KBM-7 (cell line): ENCODE measurements around the gene IVD.

Experiments used
- DNase-seq: peaks from one replicate; pipeline ENCODE4 v3.0.0-alpha.2; 2015
- in situ Hi-C: fragments of 300-500 bp; cut with MboI; formaldehyde crosslinking; loops from 2 replicates; pipeline ENCODE4 v1.14.3; 2020; ENCODE audit warnings: low sequenced_read_pairs, low pct_unique_long_range_greater_than_20kb, mixed read lengths

The IVD gene

GRCh38 chr15:40409366-40409765 lies 3.8 kb downstream of the IVD start:
- DNase-seq = no peak
- in situ Hi-C loops = no loop called here

- no peak for DNase-seq
- in situ Hi-C loops = no loop called here
These were observed 4.9 kb downstream of the IVD start for GRCh38 chr15:40410476-40410875.

GRCh38 chr15:40412095-40412759 lies 6.6 kb downstream of the IVD start:
- no peak for DNase-seq
- in situ Hi-C loops = no loop called here

GRCh38 chr15:40413036-40413435 lies 7.4 kb downstream of the IVD start:
- in situ Hi-C loops = no loop called here
- DNase-seq = no peak

GRCh38 chr15:40414816-40415215 lies 9.2 kb downstream of the IVD start:
- in situ Hi-C loops = no loop called here
- DNase-seq = no peak

GRCh38 chr15:40415226-40415625 lies 9.6 kb downstream of the IVD start:
- in situ Hi-C loops = no loop called here
- DNase-seq = no peak

GRCh38 chr15:40416056-40416455 lies 10.5 kb downstream of the IVD start:
- in situ Hi-C loops = no loop called here
- DNase-seq = no peak

GRCh38 chr15:40418126-40418525 lies 12.5 kb downstream of the IVD start:
- no peak for DNase-seq
- in situ Hi-C loops = no loop called here

GRCh38 chr15:40420071-40420713 lies 14.6 kb downstream of the IVD start:
- DNase-seq = no peak
- in situ Hi-C loops = no loop called here

GRCh38 chr15:40420793-40421192 lies 15.2 kb downstream of the IVD start:
- no peak for DNase-seq
- in situ Hi-C loops = no loop called here

GRCh38 chr15:40421246-40422157 lies 15.9 kb downstream of the IVD start:
- in situ Hi-C loops = no loop called here
- DNase-seq = peak; percentile 84

GRCh38 chr15:40424483-40425115 lies 19.0 kb downstream of the IVD start:
- in situ Hi-C loops = no loop called here
- DNase-seq = no peak

GRCh38 chr15:40425681-40426080 lies 20.1 kb downstream of the IVD start:
- no peak for DNase-seq
- in situ Hi-C loops = no loop called here

GRCh38 chr15:40427188-40427587 lies 21.6 kb downstream of the IVD start:
- DNase-seq = no peak
- in situ Hi-C loops = no loop called here

GRCh38 chr15:40428185-40428584 lies 22.6 kb downstream of the IVD start:
- no peak for DNase-seq
- in situ Hi-C loops = no loop called here

GRCh38 chr15:40429068-40429710 lies 23.6 kb downstream of the IVD start:
- DNase-seq = no peak
- in situ Hi-C loops = no loop called here

- in situ Hi-C loops = no loop called here
- DNase-seq = peak; percentile 62
These were observed 24.7 kb downstream of the IVD start for GRCh38 chr15:40430271-40430805.

- no peak for DNase-seq
- in situ Hi-C loops = no loop called here
These were observed 29.6 kb downstream of the IVD start for GRCh38 chr15:40435023-40435709.
